Measurements from ENCODE around the gene SLC38A9.

SLC38A9 gene

GRCh38 chr5:55750063-55750462, 37.9 kb upstream of the SLC38A9 start:
- Histone ChIP-seq H3K4me2 (ENCODE audit: low read length) (no peak overlapping the region), H3K27me3 (ENCODE audit: control insufficient read depth, insufficient read depth, low read length) (no peaks in the 10 kb centered on the region), H3K4me1 (no peaks in the 10 kb centered on the region), H2AFZ (no peak overlapping the region), H3K9me3 (ENCODE audit: control insufficient read depth, low read length) (no peaks in the 10 kb centered on the region), H3K36me3 (ENCODE audit: control insufficient read depth, insufficient read depth, low read length) (no peaks in the 10 kb centered on the region), H3K9ac (no peak overlapping the region), H3K4me3 (ENCODE audit: low read depth, low read length) (no peak overlapping the region), H3K27ac (no peak overlapping the region), H3K79me2 (no peaks in the 10 kb centered on the region)
- TF ChIP-seq CTCF (IDR thresholded peaks at IDR 0.05) = no peak

- TF ChIP-seq CTCF (IDR thresholded peaks at IDR 0.05) = no peak
- no peak overlapping the region for H3K27ac ChIP-seq
Observed at GRCh38 chr5:55749387-55749786, 37.3 kb upstream of the SLC38A9 start.

GRCh38 chr5:55747778-55748318, 35.7 kb upstream of the SLC38A9 start:
- Histone ChIP-seq H3K79me2 (no peaks in the 10 kb centered on the region), H3K9ac (no peak overlapping the region), H3K36me3 (ENCODE audit: control insufficient read depth, insufficient read depth, low read length) (no peaks in the 10 kb centered on the region), H3K4me2 (ENCODE audit: low read length) (no peak overlapping the region), H2AFZ (no peak overlapping the region), H3K9me3 (ENCODE audit: control insufficient read depth, low read length) (no peaks in the 10 kb centered on the region), H3K27me3 (ENCODE audit: control insufficient read depth, insufficient read depth, low read length) (no peaks in the 10 kb centered on the region), H3K4me1 (no peaks in the 10 kb centered on the region), H3K4me3 (ENCODE audit: low read depth, low read length) (no peak overlapping the region), H3K27ac (no peak overlapping the region)
- TF ChIP-seq CTCF (IDR thresholded peaks at IDR 0.05) = no peak

More at GRCh38 chr5:55749387-55749786, 37.3 kb upstream of the SLC38A9 start:
- Histone ChIP-seq H3K9ac (no peak overlapping the region), H3K9me3 (ENCODE audit: control insufficient read depth, low read length) (no peaks in the 10 kb centered on the region), H2AFZ (no peak overlapping the region), H3K4me2 (ENCODE audit: low read length) (no peak overlapping the region), H3K27me3 (ENCODE audit: control insufficient read depth, insufficient read depth, low read length) (no peaks in the 10 kb centered on the region), H3K36me3 (ENCODE audit: control insufficient read depth, insufficient read depth, low read length) (no peaks in the 10 kb centered on the region), H3K79me2 (no peaks in the 10 kb centered on the region), H3K4me1 (no peaks in the 10 kb centered on the region), H3K4me3 (ENCODE audit: low read depth, low read length) (no peak overlapping the region)

GRCh38 chr5:55742778-55743177, 30.7 kb upstream of the SLC38A9 start:
- Histone ChIP-seq H2AFZ (no peak overlapping the region), H3K4me1 (no peaks in the 10 kb centered on the region), H3K4me2 (ENCODE audit: low read length) (no peak overlapping the region), H3K36me3 (ENCODE audit: control insufficient read depth, insufficient read depth, low read length) (no peaks in the 10 kb centered on the region), H3K4me3 (ENCODE audit: low read depth, low read length) (no peak overlapping the region), H3K27me3 (ENCODE audit: control insufficient read depth, insufficient read depth, low read length) (no peaks in the 10 kb centered on the region), H3K79me2 (no peaks in the 10 kb centered on the region), H3K9ac (no peak overlapping the region), H3K27ac (no peak overlapping the region), H3K9me3 (ENCODE audit: control insufficient read depth, low read length) (no peaks in the 10 kb centered on the region)
- no peak for TF ChIP-seq CTCF (IDR thresholded peaks at IDR 0.05)

GRCh38 chr5:55737793-55738192, 25.7 kb upstream of the SLC38A9 start, which contains the start of gene DDX4:
Gene DDX4, plus strand, starts transcription at chr5:55738061. Its CDS starts 903 bp downstream, at chr5:55738964.
- Histone ChIP-seq H3K36me3 (ENCODE audit: control insufficient read depth, insufficient read depth, low read length) (no peaks in the 10 kb centered on the region), H3K4me1 (no peaks in the 10 kb centered on the region), H2AFZ (no peak within 1 kb of the TSS), H3K9ac (no peak within 1 kb of the TSS), H3K9me3 (ENCODE audit: control insufficient read depth, low read length) (no peaks in the 10 kb centered on the region), H3K4me3 (ENCODE audit: low read depth, low read length) (no peak within 1 kb of the TSS), H3K27me3 (ENCODE audit: control insufficient read depth, insufficient read depth, low read length) (no peaks in the 10 kb centered on the region), H3K79me2 (no peaks in the 10 kb centered on the region), H3K27ac (no peak within 1 kb of the TSS), H3K4me2 (ENCODE audit: low read length) (no peak within 1 kb of the TSS)
- TF ChIP-seq CTCF (IDR thresholded peaks at IDR 0.05) = no peak

Measured in parathyroid adenoma (tissue), 2 donors.